HG03064 (cell line): Measurements from ENCODE around the gene GIGYF2.

Experiments used
- ATAC-seq: cut with Tn5 transposase; IDR thresholded peaks from one replicate; pipeline ENCODE4 v1.9.1; 2021; ENCODE audit warnings: low read depth; ENCODE audit not compliant: unreplicated experiment

The GIGYF2 gene

DNA sequence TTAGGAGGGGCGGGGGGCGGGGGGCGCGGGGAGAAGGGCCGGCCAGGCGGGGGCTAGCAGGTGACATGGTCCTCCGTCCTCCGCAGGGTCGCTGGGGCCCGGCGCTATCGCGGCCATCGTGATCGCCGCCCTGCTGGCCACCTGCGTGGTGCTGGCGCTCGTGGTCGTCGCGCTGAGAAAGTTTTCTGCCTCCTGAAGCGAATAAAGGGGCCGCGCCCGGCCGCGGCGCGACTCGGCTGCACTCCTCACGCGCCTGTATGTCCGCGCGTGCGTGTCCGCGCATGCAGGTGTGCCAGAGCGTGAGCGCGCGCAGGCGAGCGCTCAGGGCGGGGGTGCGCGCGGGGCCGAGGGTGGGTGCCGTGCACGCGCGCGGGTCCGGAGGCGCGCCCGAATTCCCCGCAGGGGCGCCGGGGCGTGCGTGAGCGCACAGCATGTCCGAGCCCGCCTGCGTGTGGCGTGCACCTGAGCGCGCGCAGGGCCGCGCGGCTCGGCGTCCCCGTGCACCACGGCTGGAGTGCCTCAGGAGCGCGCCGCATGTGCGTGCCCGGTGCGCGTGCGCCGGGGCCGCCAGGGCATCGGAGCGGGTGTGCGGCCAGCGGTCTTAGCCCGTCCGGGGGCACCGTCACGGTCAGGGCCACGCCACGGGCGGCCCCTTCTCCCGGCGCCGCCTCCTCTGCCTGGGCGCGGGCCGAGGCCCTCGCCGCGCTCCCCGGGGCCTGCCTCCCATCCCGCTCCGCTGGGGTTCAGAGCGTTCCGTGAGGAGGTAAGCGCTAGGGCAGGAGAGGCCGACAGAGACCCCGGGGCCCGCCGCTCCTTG lies 179.2 kb downstream of the GIGYF2 start:
- no peak for ATAC-seq

GRCh38 chr2:232876978-232877441 lies 179.9 kb downstream of the GIGYF2 start:
- no peak for ATAC-seq

- no peak for ATAC-seq
These were observed 180.9 kb downstream of the GIGYF2 start for GRCh38 chr2:232877940-232878511.

GRCh38 chr2:232878855-232879617 lies 181.9 kb downstream of the GIGYF2 start:
- no peak for ATAC-seq

DNA sequence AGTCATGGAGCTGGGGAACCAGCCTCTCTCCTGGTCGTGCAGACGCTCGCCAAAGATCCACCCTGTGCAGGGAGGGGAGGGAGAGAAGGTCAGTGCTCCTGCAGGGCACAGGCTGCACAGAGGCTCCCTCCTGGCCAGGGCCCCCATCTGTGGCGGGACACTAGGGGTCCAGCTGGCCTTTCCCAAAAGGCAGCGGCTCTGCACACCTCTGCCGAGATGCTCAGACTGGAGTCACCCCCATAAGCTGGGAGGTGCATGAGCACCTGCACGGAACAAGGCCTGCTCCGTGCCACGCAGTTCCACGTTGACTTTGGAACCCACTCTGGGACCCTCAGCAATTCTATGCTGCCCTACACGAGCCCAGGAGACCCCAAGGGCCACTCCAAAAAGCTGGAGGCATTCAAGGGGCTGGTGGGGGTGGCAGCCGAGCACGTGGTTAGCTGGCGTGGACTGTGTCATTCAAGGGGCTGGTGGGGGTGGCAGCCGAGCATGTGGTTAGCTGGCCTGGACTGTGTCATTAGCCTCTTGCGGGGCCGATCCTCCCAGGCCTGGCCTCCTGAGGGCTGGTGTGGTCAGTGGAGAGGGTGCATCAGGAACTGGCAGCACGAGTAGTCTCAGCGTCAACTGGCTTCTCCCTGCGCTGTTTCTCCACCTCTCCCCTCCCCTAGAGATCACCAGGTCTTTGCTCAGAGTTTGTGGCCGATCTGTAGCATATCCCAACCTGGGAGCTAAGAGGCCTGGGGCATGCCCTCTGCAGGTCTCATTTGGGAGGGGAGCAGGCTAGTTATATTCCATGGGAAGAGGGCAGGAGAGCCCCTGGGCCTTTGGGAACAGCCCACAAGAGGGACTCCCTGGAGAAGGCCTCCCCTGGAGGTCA lies 182.7 kb downstream of the GIGYF2 start:
- no peak for ATAC-seq

DNA sequence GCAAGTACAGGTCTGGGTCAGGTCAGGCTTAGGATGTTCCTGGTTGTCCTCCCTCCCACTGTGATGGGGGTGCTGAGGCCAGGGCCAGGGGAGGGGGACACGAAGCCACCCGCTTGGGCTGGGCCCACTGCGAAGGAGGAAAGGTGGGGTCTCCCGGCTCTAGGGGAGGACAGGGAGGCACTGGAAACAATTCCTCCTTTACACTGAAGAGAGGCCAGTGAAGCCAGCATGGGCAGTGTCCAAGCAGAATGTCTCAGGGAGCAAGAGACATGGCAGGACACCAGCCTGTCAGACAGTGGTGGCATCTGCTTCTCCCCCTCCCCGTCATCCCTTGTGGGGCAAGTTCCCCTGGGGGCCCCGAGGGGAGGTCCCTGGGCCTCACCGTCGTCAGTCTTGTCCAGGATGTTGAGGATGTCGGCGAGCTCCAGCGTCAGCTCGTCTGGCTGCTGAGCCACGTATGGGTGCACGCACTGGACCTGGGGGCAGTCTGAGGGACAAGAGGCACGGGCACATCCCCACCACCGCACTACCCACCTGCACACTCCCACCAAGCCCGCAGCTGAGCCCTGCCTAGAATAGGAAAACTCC lies 183.7 kb downstream of the GIGYF2 start:
- ATAC-seq: no peak

DNA sequence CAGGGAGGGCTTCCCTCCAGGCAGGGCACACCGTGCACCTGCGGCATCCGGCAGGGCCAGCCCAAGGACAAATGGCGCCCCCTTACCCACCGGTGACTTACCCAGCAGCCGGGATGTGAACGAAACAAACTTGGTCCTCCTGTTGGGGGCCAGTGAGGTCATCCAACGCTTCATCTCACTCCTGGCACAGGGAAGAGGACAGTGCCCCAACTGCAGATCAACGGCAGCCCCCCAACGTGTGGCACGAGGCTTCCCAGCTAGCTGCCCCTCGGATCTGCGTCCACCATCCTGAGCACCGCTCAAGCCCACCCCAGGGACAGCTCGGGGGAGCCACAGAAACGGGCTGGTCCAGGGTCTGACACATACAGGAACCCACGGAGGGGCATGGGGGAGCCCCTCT lies 185.0 kb downstream of the GIGYF2 start:
- ATAC-seq: no peak

- ATAC-seq: no peak
These were observed 185.5 kb downstream of the GIGYF2 start for GRCh38 chr2:232882505-232883115.

DNA sequence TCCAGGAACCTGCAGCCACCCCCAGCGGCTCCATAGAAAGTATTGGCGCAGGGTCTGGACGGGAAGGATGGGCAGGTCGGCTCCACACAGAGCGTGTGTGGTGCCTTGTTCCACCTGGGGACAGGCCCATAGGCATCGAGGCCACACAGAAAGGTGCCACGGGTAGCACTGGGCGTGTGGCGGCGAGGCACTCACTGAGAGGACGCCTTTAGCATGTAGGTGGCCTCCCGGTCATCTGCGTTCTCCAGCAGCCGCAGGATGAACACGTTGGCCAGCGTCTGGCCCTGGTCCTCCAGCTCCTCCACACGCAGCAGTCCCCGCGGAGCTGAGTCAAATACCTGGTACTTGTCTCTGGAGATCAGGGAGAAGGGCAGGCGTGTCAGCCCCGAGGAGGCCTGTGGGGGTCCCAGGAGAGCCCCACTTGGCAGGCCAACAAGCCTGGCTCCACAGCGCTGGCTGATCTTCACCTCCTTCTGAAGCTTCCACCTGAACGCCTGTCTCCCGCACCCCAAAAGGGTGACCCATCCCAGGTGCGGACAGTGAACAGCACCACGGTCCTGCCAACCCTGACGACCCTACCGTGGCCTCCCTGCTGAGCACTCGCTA lies 186.1 kb downstream of the GIGYF2 start:
- no peak for ATAC-seq

DNA sequence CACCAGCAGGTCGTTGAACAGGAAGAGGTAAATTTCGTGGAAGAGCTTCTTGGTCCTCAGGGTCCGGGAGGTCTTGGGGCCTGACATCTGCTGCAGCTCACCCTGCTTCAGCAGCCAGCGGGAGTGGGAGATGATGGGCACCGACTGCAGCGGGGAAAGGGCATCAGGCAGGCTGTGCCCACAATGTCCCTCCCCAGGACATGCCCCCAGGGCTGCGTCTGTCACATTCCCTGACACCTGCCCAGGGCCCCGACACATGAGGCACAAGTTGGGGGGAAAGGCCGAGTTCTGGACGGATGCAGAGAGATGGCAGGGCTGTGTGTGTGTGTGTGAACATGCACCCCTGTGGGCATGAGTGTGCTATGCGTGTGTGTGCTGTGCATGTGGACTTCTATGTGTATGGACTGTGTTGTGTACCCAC lies 186.9 kb downstream of the GIGYF2 start:
- ATAC-seq: no peak

GRCh38 chr2:232884549-232885263 lies 187.6 kb downstream of the GIGYF2 start:
- no peak for ATAC-seq

DNA sequence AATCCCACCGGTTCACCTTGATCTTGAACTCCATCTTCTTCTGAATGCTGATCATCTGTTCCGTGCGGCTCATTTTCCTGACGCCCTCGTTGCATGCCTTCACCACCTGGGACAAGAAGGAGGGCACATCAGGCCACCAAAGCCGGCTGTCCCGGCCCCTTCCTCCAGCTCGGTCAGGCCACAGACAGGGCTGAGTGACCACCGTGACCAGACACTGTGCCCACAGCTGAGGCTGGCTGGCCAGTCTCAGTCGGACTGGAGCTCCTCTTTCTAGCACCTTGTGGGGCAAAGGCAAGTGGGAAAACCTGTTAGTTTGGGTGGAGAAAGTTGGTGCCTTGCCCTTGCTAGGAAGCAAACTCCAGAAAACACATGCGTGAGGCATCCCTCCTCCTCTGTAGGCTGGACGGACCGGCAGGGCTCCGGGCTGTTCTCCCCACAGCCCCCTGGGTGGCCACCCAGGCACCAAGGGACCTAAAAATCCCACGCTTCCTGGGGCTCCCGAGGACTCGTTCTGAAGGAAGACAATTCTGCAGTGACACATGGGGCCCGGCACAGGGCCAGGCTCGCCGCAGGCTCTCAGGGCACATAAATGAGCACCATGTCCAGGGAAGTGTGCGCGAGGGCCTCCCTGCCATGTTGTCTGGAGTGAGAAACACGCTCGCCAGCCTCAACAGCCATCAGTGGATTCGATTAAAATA lies 188.3 kb downstream of the GIGYF2 start:
- ATAC-seq: no peak

DNA sequence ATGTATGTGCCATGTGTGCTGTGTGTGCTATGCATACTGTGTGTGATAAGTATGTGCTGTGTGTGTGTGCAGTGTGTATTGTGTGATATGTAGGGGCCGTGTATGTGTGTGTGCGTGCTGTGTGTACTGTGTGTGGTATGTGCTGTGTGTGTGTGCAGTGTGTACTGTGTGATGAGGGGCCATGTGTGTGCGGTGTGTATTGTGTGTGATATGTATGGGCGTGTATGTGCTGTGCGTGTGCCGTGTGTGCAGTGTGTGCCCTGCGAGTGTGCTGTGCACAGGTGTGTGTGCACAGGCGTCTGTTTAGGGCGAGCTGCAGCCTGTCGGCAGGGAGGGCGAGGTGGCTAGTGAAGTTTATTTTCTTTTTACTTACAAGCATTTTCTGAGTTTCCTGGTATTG lies 189.0 kb downstream of the GIGYF2 start:
- no peak for ATAC-seq

GRCh38 chr2:232886632-232887031 lies 189.5 kb downstream of the GIGYF2 start:
- ATAC-seq: no peak

DNA sequence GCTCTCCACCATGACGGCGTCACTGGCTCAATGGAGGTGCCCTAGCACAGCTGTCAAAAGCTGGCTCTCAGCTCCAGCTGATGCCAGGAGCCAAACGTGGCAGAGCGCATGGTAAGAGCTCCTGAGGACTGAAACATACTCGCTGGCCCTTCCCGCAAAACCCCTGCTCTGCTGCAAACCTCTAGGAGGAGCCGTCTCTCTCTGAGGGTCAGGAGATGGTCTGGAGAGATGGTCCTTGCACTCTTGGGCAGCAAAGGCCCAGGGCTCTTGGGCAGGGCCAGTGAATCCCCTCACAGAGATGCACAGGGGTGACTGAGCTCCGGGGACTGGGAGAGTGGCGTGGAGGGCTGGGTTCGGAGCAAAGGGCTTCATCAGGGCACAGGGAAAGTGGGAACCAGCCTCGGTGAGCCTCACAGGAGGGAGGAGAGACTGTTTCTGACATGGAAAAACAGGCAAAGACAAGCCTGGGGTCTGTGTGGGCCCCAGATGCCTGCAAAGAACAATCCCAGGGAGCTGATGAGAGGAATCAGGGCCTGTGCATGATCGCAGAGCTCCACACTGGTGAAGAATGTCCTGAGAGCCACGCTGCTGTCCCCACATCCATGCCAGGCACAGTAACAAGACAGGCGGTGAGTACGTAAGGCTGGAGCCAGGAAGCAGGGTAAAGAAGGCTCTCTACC lies 190.2 kb downstream of the GIGYF2 start:
- no peak for ATAC-seq

DNA sequence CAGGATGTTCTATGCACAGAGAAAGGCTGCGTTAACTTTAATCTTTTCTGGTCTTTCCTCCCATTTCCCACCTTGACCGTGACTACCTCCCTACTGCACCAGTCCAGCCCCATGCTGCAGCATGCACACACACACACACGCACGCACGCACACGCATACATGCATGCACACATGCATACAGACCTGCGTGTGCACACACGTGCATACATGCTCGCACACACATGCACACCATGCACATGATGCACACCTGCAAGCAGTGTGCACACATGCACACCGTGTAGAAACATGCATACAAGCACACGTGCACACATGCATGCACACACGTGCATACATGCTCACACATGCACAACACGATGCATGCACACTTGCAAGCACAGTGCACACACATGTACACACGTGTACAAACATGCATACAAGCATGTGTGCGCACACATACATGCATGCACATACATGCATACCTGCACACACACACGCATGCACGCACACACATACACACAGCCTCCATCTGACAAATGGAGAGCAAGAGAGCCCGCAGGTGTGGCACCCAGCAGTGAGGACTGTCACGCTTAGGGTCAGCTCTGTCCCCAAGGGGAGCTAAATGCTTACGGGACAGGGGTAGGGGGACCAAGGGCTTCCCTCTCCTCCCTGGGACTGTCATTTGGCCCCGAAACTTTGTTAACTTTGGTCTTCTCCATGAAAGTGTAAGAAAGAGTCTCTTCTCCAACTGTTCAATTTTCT lies 191.1 kb downstream of the GIGYF2 start:
- ATAC-seq: no peak
